Panc1 (cell line): Measurements from ENCODE around the gene DCAF6. TPM values are rescaled to one million over a fixed set of nuclear protein-coding genes. Genes with fewer than 3 reads are reported as not detected.

Experiments used
- ATAC-seq: fragments of 200-7000 bp; cut with Tn5 transposase; 2 replicates; pipeline ENCODE4 v1.9.1; 2020; ENCODE audit warnings: mild to moderate bottlenecking, moderate library complexity
- BruUV-seq: library from RNA; stranded (reverse); fragments of 400-500 nt; replicated peaks from 2 replicates; lab custom pipeline; 2021; lab: Mats Ljungman, UMichigan
- CTCF ChIA-PET: fragments of 300-600 bp; sonication (Branson Sonifier 250); formaldehyde crosslinking; loops from one replicate; lab custom pipeline; 2022; ENCODE audit warnings: antibody characterized with exemption; lab: Charles Lee
- POLR2A ChIA-PET: fragments of 300-600 bp; sonication (Branson Sonifier 250); formaldehyde crosslinking; loops from one replicate; lab custom pipeline; 2022; ENCODE audit warnings: antibody characterized with exemption; lab: Charles Lee
- DNase-seq: peaks from one replicate; pipeline ENCODE4 v3.0.0-alpha.2; 2010; ENCODE audit warnings: low read depth, low spot score
- H3K27ac ChIP-seq: 2 replicates; pipeline ENCODE4 v1.5.1; 2011; ENCODE audit warnings: mild to moderate bottlenecking, low read length, inconsistent platforms
- H3K27me3 ChIP-seq: fragments of 200-500 bp; sonication (Bioruptor generic); 2 replicates; pipeline ENCODE4 v1.6.0; 2014; ENCODE audit warnings: low read length, inconsistent platforms; ENCODE audit not compliant: control insufficient read depth, insufficient read depth
- H3K36me3 ChIP-seq: fragments of 200-500 bp; sonication (Bioruptor generic); 2 replicates; pipeline ENCODE4 v1.5.1; 2014; ENCODE audit warnings: inconsistent platforms, mild to moderate bottlenecking, low read length, moderate library complexity; ENCODE audit not compliant: control insufficient read depth, insufficient read depth
- H3K4me1 ChIP-seq: 2 replicates; pipeline ENCODE4 v1.5.1; 2011; ENCODE audit warnings: inconsistent platforms, mild to moderate bottlenecking, low read length, moderate library complexity; ENCODE audit not compliant: control insufficient read depth, insufficient read depth
- H3K4me3 ChIP-seq, 2 experiments: 2 replicates each; pipeline ENCODE4 v1.5.1; 2011 to 2012; ENCODE audit warnings: low read depth in 2 of 2, low read length in 2 of 2, mild to moderate bottlenecking in 2 of 2, inconsistent platforms in 1 of 2, moderate library complexity in 1 of 2
- H3K9me3 ChIP-seq: fragments of 200-500 bp; sonication (Bioruptor generic); 2 replicates; pipeline ENCODE4 v1.5.1; 2014; ENCODE audit warnings: low read depth, mild to moderate bottlenecking, inconsistent platforms, low read length, moderate library complexity; ENCODE audit not compliant: control insufficient read depth, insufficient read depth
- CTCF ChIP-seq: fragments of 450-650 bp; IDR thresholded peaks from 2 replicates; pipeline ENCODE4 v1.5.1; 2017; ENCODE audit warnings: mild to moderate bottlenecking
- POLR2AphosphoS5 ChIP-seq: IDR thresholded peaks from 2 replicates; pipeline ENCODE4 v1.6.1; 2012; ENCODE audit warnings: mild to moderate bottlenecking, low read depth, low read length, moderate library complexity
- SIN3A ChIP-seq: IDR thresholded peaks from 2 replicates; pipeline ENCODE4 v1.6.1; 2012; ENCODE audit warnings: low read depth, mild to moderate bottlenecking, low read length, moderate library complexity, borderline replicate concordance; ENCODE audit not compliant: insufficient read depth
- TCF7L2 ChIP-seq: IDR thresholded peaks from 2 replicates; pipeline ENCODE4 v1.6.1; 2011; ENCODE audit warnings: mild to moderate bottlenecking, low read depth, low read length, inconsistent platforms
- in situ Hi-C: cut with HindIII; loops from 2 replicates; pipeline ENCODE4 v1.10.0; 2016; ENCODE audit warnings: low sequenced_read_pairs, low pct_unique_long_range_greater_than_20kb
- intact Hi-C: fragments of 100-400 bp; cut with micrococcal nuclease; formaldehyde crosslinking; loops from one replicate; pipeline ENCODE4 v1.10.0; 2022; ENCODE audit not compliant: unreplicated experiment
- total RNA-seq: library from RNA; stranded (reverse); gene quantifications from one replicate; pipeline ENCODE4 v1.2.1, GENCODE V29; 2021; ENCODE audit not compliant: unreplicated experiment
- TF ChIP-seq, protein P1 (sequence below), 2 experiments: IDR thresholded peaks; 2 replicates each; pipeline ENCODE4 v1.6.1; 2011 to 2012; ENCODE audit warnings: low read depth in 2 of 2, control low read depth in 1 of 2, low read length in 1 of 2, mild to moderate bottlenecking in 1 of 2, moderate library complexity in 1 of 2; ENCODE audit not compliant: insufficient read depth in 1 of 2

DCAF6 gene
- total RNA-seq, 1 experiment from 2014 or later = 67.7 TPM

GRCh38 chr1:167909691-167910180 is 26.7 kb upstream of the DCAF6 start:
- no peaks in the 10 kb centered on the region for H3K36me3 ChIP-seq
- H3K4me3 ChIP-seq = no peak overlapping the region
- peaks cover 11% of the 10 kb centered on the region; the same call in 1 of the 2 replicates for H3K9me3 ChIP-seq
- no peak for DNase-seq
- in situ Hi-C loops = no loop called here
- BruUV-seq = no TSS peak
- H3K27ac ChIP-seq = no peak overlapping the region
- TF ChIP-seq TCF7L2 = no peak
- TF ChIP-seq SIN3A = no peak
- TF ChIP-seq POLR2AphosphoS5 = no peak
- TF ChIP-seq CTCF = no peak
- TF ChIP-seq, protein P1, sequence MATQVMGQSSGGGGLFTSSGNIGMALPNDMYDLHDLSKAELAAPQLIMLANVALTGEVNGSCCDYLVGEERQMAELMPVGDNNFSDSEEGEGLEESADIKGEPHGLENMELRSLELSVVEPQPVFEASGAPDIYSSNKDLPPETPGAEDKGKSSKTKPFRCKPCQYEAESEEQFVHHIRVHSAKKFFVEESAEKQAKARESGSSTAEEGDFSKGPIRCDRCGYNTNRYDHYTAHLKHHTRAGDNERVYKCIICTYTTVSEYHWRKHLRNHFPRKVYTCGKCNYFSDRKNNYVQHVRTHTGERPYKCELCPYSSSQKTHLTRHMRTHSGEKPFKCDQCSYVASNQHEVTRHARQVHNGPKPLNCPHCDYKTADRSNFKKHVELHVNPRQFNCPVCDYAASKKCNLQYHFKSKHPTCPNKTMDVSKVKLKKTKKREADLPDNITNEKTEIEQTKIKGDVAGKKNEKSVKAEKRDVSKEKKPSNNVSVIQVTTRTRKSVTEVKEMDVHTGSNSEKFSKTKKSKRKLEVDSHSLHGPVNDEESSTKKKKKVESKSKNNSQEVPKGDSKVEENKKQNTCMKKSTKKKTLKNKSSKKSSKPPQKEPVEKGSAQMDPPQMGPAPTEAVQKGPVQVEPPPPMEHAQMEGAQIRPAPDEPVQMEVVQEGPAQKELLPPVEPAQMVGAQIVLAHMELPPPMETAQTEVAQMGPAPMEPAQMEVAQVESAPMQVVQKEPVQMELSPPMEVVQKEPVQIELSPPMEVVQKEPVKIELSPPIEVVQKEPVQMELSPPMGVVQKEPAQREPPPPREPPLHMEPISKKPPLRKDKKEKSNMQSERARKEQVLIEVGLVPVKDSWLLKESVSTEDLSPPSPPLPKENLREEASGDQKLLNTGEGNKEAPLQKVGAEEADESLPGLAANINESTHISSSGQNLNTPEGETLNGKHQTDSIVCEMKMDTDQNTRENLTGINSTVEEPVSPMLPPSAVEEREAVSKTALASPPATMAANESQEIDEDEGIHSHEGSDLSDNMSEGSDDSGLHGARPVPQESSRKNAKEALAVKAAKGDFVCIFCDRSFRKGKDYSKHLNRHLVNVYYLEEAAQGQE (IDR thresholded peaks at IDR 0.05; ENCODE audit: insufficient read depth in 1 of 2, low read depth in 2 of 2, low read length in 1 of 2) = no peak
- POLR2A ChIA-PET = no interaction called here
- ATAC-seq = no peak
- no peaks in the 10 kb centered on the region for H3K4me1 ChIP-seq
- intact Hi-C loops = no loop called here
- CTCF ChIA-PET = no interaction called here
- H3K27me3 ChIP-seq = no peaks in the 10 kb centered on the region

DNA sequence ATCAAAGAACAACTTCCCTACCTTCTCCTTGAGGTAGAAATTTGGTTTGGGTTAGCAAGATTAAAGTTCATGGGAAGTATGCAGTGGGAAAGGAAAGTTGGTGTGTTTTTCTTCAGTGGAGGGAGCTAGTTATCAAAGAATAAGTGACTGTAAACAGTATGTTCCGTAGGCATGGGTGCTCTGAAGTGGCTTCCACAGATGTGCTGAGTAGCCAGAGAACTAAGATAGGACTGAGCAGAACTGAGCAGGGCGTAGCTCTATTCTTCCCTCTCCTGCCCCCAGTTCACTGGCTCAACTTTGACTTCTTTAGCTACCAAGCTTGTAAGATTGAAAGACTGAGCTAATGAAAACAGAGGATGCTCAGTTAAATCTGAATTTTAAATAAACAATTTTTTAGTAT is 26.0 kb upstream of the DCAF6 start:
- no TSS peak for BruUV-seq
- ChIA-PET CTCF (no interaction called here), POLR2A (no interaction called here)
- Histone ChIP-seq H3K4me3 (no peak overlapping the region), H3K27ac (no peak overlapping the region), H3K36me3 (no peaks in the 10 kb centered on the region; the same call in 1 of the 2 replicates), H3K27me3 (no peaks in the 10 kb centered on the region), H3K9me3 (peaks cover 11% of the 10 kb centered on the region; the same call in 1 of the 2 replicates), H3K4me1 (no peaks in the 10 kb centered on the region)
- in situ Hi-C loops = no loop called here
- DNase-seq (no peak), ATAC-seq (no peak)
- intact Hi-C loops = no loop called here
- TF ChIP-seq POLR2AphosphoS5 (no peak), CTCF (no peak), SIN3A (no peak), TCF7L2 (no peak)
- TF ChIP-seq, protein P1 (IDR thresholded peaks at IDR 0.05; ENCODE audit: insufficient read depth in 1 of 2, low read depth in 2 of 2, low read length in 1 of 2) = no peak
